ENCODE data around the gene ISYNA1. TPM values are rescaled to one million over a fixed set of nuclear protein-coding genes. Genes with fewer than 3 reads are reported as not detected.

ISYNA1 gene
- total RNA-seq, 4 donors from 2014 or later: 5.3 to 26.4 (median 14.0) TPM

DNA sequence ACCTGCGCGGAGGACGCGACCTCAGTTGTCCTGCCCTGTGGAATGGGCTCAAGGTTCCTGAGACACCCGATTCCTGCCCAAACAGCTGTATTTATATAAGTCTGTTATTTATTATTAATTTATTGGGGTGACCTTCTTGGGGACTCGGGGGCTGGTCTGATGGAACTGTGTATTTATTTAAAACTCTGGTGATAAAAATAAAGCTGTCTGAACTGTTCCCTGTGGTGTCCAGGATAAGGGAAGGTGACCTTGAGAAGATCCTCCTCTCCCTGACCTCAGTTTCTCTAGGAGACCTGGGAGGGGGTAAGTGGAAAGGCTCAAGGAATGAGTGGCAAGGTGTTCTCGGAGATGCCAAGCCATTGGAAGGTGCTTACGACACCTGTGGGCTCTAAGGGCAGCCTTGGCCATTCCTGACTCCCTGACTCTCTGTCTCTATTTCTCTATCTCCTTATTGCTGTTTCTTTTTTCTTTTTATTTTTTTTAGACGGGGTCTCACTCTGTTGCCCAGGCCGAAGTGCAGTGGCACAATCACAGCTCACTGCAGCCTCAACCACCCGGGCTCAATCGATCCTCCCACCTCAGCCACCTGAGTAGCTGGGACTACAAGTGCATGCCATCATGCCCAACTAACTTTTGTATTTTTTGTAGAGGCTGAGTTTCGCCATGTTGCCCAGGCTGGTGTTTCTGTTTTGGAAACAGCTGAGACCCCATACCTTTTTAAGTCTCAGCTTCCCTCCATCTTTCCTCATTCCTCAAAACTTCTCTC is 48.8 kb downstream of the ISYNA1 start:
- H3K36me3 ChIP-seq: no peaks in the 10 kb centered on the region
- H3K4me1 ChIP-seq: peaks cover 5 to 23% (median 9%) of the 10 kb centered on the region in 4 donors
- peak overlapping the region in 3 of 4 donors; percentile 29 to 61 (median 51) for H3K4me3 ChIP-seq
- no peaks in the 10 kb centered on the region for H3K27me3 ChIP-seq
- no peak for TF ChIP-seq POLR2A (IDR thresholded peaks at IDR 0.05)
- TF ChIP-seq, protein P1, sequence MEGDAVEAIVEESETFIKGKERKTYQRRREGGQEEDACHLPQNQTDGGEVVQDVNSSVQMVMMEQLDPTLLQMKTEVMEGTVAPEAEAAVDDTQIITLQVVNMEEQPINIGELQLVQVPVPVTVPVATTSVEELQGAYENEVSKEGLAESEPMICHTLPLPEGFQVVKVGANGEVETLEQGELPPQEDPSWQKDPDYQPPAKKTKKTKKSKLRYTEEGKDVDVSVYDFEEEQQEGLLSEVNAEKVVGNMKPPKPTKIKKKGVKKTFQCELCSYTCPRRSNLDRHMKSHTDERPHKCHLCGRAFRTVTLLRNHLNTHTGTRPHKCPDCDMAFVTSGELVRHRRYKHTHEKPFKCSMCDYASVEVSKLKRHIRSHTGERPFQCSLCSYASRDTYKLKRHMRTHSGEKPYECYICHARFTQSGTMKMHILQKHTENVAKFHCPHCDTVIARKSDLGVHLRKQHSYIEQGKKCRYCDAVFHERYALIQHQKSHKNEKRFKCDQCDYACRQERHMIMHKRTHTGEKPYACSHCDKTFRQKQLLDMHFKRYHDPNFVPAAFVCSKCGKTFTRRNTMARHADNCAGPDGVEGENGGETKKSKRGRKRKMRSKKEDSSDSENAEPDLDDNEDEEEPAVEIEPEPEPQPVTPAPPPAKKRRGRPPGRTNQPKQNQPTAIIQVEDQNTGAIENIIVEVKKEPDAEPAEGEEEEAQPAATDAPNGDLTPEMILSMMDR (IDR thresholded peaks at IDR 0.05): no peak
- peak overlapping the region in 3 of 4 donors; percentile 62 to 79 (median 75) for H3K27ac ChIP-seq
- no peak for DNase-seq
- H3K9me3 ChIP-seq: no peaks in the 10 kb centered on the region

DNA sequence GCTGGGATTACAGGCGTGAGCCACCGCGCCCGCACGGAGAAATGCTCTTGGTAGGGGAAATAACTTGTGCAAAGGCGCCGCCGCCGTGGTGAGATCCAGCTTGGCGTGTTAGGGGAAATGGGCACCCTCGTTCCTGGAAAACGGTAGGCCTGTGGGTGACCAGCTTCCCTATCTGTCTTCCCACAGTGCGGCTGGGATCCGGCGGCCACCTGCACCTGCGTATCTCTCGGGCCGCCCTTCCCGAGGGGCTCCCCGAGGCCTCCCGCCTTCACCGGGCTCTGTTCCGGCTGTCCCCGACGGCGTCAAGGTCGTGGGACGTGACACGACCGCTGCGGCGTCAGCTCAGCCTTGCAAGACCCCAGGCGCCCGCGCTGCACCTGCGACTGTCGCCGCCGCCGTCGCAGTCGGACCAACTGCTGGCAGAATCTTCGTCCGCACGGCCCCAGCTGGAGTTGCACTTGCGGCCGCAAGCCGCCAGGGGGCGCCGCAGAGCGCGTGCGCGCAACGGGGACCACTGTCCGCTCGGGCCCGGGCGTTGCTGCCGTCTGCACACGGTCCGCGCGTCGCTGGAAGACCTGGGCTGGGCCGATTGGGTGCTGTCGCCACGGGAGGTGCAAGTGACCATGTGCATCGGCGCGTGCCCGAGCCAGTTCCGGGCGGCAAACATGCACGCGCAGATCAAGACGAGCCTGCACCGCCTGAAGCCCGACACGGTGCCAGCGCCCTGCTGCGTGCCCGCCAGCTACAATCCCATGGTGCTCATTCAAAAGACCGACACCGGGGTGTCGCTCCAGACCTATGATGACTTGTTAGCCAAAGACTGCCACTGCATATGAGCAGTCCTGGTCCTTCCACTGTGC is 49.6 kb downstream of the ISYNA1 start:
- peaks cover 5 to 23% (median 9%) of the 10 kb centered on the region in 4 donors for H3K4me1 ChIP-seq
- H3K27me3 ChIP-seq: no peaks in the 10 kb centered on the region
- H3K36me3 ChIP-seq: no peaks in the 10 kb centered on the region
- H3K27ac ChIP-seq: peak overlapping the region; percentile 35 to 79 (median 68)
- peak; percentile 77 to 94 (median 91) for DNase-seq
- TF ChIP-seq, protein P1 (IDR thresholded peaks at IDR 0.05): peak; percentile 99 to 100 (median 99)
- peak; percentile 48 to 51 for TF ChIP-seq POLR2A (IDR thresholded peaks at IDR 0.05)
- peak overlapping the region; percentile 29 to 61 (median 46) for H3K4me3 ChIP-seq
- H3K9me3 ChIP-seq: no peaks in the 10 kb centered on the region

DNA sequence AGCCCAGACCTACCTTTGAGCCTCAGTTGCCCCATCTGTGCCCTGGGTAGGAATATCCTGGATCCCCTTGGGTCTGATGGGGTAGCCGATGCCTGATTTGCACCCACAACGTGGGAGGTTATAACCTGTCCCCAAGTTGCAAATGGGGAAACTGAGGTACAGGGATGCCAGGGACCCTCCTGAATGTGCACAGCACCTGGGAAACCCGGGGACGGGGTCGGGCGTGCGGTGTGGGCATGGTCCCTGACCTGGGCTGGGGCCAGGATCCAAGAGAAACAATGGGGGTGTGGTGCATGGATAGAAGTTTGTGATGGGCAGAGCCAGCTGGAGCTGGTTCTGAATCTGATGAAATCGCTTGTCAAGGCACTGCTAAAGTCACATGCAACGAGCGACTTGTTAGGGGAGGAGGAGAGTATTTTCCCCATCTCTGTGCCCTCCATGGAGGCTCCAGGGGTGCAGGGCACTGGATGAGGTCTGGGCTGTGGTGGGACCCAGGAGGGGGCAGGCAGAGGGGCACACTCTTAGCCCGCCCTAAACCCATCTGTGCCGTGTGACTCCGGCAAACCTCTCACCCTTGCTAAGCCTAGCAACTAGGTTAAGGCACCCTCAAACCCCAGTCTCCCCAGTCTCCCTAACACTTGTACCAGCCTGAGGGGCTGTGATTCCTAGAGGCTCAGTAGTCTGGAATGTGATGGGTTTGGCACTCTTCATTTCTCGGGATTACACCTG is 51.2 kb downstream of the ISYNA1 start:
- Histone ChIP-seq H3K4me3 (peak overlapping the region in 3 of 4 donors; percentile 20 to 62 (median 55)), H3K27ac (peak overlapping the region in 3 of 4 donors; percentile 56 to 85 (median 58)), H3K4me1 (peaks cover 5 to 23% (median 7%) of the 10 kb centered on the region in 4 donors), H3K27me3 (no peaks in the 10 kb centered on the region), H3K9me3 (no peaks in the 10 kb centered on the region), H3K36me3 (no peaks in the 10 kb centered on the region)
- TF ChIP-seq, protein P1 (IDR thresholded peaks at IDR 0.05): no peak
- no peak for TF ChIP-seq POLR2A (IDR thresholded peaks at IDR 0.05)
- no peak for DNase-seq

DNA sequence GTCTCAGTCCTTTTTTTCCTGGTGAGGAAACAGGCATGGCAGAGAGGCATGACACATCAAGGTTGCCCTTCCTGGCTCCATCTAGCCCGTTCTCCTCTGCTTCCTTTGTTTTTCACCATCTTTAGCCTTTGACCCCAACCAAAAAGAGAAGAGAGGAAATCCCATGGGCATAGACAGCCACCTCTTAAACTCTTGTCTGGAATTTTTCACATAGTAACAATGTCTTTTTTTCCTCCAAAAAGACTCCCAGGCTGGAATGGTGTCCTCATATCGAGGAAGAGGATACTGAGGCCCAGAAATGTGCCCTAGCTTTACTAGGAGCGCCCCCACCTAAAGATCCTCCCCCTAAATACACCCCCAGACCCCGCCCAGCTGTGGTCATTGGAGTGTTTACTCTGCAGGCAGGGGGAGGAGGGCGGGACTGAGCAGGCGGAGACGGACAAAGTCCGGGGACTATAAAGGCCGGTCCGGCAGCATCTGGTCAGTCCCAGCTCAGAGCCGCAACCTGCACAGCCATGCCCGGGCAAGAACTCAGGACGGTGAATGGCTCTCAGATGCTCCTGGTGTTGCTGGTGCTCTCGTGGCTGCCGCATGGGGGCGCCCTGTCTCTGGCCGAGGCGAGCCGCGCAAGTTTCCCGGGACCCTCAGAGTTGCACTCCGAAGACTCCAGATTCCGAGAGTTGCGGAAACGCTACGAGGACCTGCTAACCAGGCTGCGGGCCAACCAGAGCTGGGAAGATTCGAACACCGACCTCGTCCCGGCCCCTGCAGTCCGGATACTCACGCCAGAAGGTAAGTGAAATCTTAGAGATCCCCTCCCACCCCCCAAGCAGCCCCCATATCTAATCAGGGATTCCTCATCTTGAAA is 52.0 kb downstream of the ISYNA1 start, which contains the start of gene GDF15:
Gene GDF15 (plus strand): TSS at position 484 of the 868 bp plus-strand sequence. CDS start 32 bp downstream, at position 516.
- Histone ChIP-seq H3K4me3 (peak within 1 kb of the TSS in 3 of 4 donors; percentile 20 to 62 (median 55)), H3K27me3 (no peaks in the 10 kb centered on the region), H3K36me3 (no peaks in the 10 kb centered on the region), H3K4me1 (peaks cover 5 to 26% (median 7%) of the 10 kb centered on the region in 4 donors), H3K27ac (peak within 1 kb of the TSS in 3 of 4 donors; percentile 56 to 85 (median 58)), H3K9me3 (no peaks in the 10 kb centered on the region)
- TF ChIP-seq, protein P1 (IDR thresholded peaks at IDR 0.05): peak in 5 of 6 experiments; percentile 16 to 86 (median 80)
- TF ChIP-seq POLR2A (IDR thresholded peaks at IDR 0.05): peak; percentile 95
- DNase-seq: peak; percentile 27 to 95 (median 94)

Data from Peyer's patch (tissue), 4 donors.